WTC11 (cell line): ENCODE data around the gene MED19. TPM values are rescaled to one million over a fixed set of nuclear protein-coding genes. Genes with fewer than 3 reads are reported as not detected.

Experiments
- ATAC-seq: fragments of 200-7000 bp; cut with Tn5 transposase; 2 replicates; pipeline ENCODE4 v1.10.0; 2021; ENCODE audit warnings: mild to moderate bottlenecking, moderate library complexity
- CTCF ChIA-PET: fragments of 300-600 bp; sonication (Branson Sonifier 250); formaldehyde crosslinking; loops from one replicate; lab custom pipeline; 2021; ENCODE audit warnings: antibody characterized with exemption; lab: Charles Lee
- POLR2A ChIA-PET: fragments of 350-600 bp; sonication (Branson Sonifier 250); formaldehyde crosslinking; loops from one replicate; lab custom pipeline; 2021; ENCODE audit warnings: antibody characterized with exemption; lab: Charles Lee
- DNase-seq: peaks from one replicate; pipeline ENCODE4 v3.0.0; 2021; ENCODE audit warnings: low spot score
- H3K27ac Mint-ChIP-seq: 2 replicates; pipeline ENCODE4 v1.8.0; 2021; ENCODE audit warnings: mixed read lengths
- H3K27me3 Mint-ChIP-seq: 2 replicates; pipeline ENCODE4 v1.8.0; 2021; ENCODE audit warnings: low read depth, mild to moderate bottlenecking, moderate library complexity, mixed read lengths
- H3K36me3 Mint-ChIP-seq: 2 replicates; pipeline ENCODE4 v1.8.0; 2021; ENCODE audit warnings: mixed read lengths
- H3K4me1 Mint-ChIP-seq: 2 replicates; pipeline ENCODE4 v1.8.0; 2022; ENCODE audit warnings: mixed read lengths
- H3K4me3 Mint-ChIP-seq: 2 replicates; pipeline ENCODE4 v1.8.0; 2021; ENCODE audit warnings: mild to moderate bottlenecking, moderate library complexity, mixed read lengths
- H3K9me3 Mint-ChIP-seq: 2 replicates; pipeline ENCODE4 v1.8.0; 2021; ENCODE audit warnings: mixed read lengths
- ATF1 ChIP-seq: sonication (generic); formaldehyde crosslinking; IDR thresholded peaks from 2 replicates; pipeline ENCODE4 v1.8.1; 2023; ENCODE audit warnings: mild to moderate bottlenecking, moderate library complexity, missing genetic modification reagents
- ELF4 ChIP-seq: sonication (generic); formaldehyde crosslinking; IDR thresholded peaks from 2 replicates; pipeline ENCODE4 v1.8.1; 2022; ENCODE audit warnings: low read depth, mild to moderate bottlenecking, moderate library complexity, missing genetic modification reagents
- GABPB1 ChIP-seq: sonication (generic); formaldehyde crosslinking; IDR thresholded peaks from 2 replicates; pipeline ENCODE4 v1.8.1; 2023; ENCODE audit warnings: mild to moderate bottlenecking, missing genetic modification reagents
- GTF2I ChIP-seq: fragments of 250-450 bp; sonication (Bioruptor Pico); conservative IDR thresholded peaks from 2 replicates; pipeline ENCODE4 v1.4.0; 2021; ENCODE audit warnings: mild to moderate bottlenecking
- OVOL2 ChIP-seq: fragments of 250-450 bp; sonication (Bioruptor Pico); IDR thresholded peaks from 2 replicates; pipeline ENCODE4 v1.9.0; 2021; ENCODE audit warnings: mild to moderate bottlenecking, borderline replicate concordance
- PRRX2 ChIP-seq: fragments of 250-450 bp; sonication (Bioruptor Pico); IDR thresholded peaks from 2 replicates; pipeline ENCODE4 v1.8.0; 2021; ENCODE audit warnings: mild to moderate bottlenecking
- TCF7 ChIP-seq: sonication (generic); formaldehyde crosslinking; IDR thresholded peaks from 2 replicates; pipeline ENCODE4 v1.8.0; 2022; ENCODE audit warnings: mild to moderate bottlenecking, low read depth, missing genetic modification reagents, moderate library complexity
- ZNF232 ChIP-seq: sonication (generic); formaldehyde crosslinking; IDR thresholded peaks from 2 replicates; pipeline ENCODE4 v1.8.0; 2022; ENCODE audit warnings: mild to moderate bottlenecking, missing genetic modification reagents
- ZNF263 ChIP-seq: sonication (generic); formaldehyde crosslinking; IDR thresholded peaks from 2 replicates; pipeline ENCODE4 v1.8.1; 2022; ENCODE audit warnings: low read depth, mild to moderate bottlenecking, moderate library complexity, missing genetic modification reagents
- ZNF396 ChIP-seq: fragments of 250-450 bp; sonication (Bioruptor Pico); IDR thresholded peaks from 2 replicates; pipeline ENCODE4 v1.8.0; 2021; ENCODE audit warnings: mild to moderate bottlenecking, moderate library complexity, borderline replicate concordance
- total RNA-seq: library from RNA; stranded (reverse); gene quantifications from 3 replicates; pipeline ENCODE4 v1.2.3, GENCODE V29; 2021
- TF ChIP-seq, protein P1 (sequence below): sonication (generic); formaldehyde crosslinking; IDR thresholded peaks from 2 replicates; pipeline ENCODE4 v1.8.1; 2023; ENCODE audit warnings: mild to moderate bottlenecking, missing genetic modification reagents
- TF ChIP-seq, protein P2 (sequence below): sonication (generic); formaldehyde crosslinking; IDR thresholded peaks from 2 replicates; pipeline ENCODE4 v1.8.1; 2023; ENCODE audit warnings: mild to moderate bottlenecking, missing genetic modification reagents, moderate library complexity
- TF ChIP-seq, protein P3 (sequence below): sonication (generic); formaldehyde crosslinking; IDR thresholded peaks from 2 replicates; pipeline ENCODE4 v1.8.0; 2023; ENCODE audit warnings: missing genetic modification reagents, mild to moderate bottlenecking, borderline replicate concordance
- TF ChIP-seq, protein P4 (sequence below): fragments of 250-450 bp; sonication (Bioruptor Pico); IDR thresholded peaks from 2 replicates; pipeline ENCODE4 v1.9.0; 2021; ENCODE audit warnings: mild to moderate bottlenecking, borderline replicate concordance
- TF ChIP-seq, protein P5 (sequence below): sonication (generic); formaldehyde crosslinking; IDR thresholded peaks from 2 replicates; pipeline ENCODE4 v1.8.0; 2022; ENCODE audit warnings: missing genetic modification reagents

MED19 gene
- total RNA-seq, 1 experiment from 2014 or later: 19.1 TPM

DNA sequence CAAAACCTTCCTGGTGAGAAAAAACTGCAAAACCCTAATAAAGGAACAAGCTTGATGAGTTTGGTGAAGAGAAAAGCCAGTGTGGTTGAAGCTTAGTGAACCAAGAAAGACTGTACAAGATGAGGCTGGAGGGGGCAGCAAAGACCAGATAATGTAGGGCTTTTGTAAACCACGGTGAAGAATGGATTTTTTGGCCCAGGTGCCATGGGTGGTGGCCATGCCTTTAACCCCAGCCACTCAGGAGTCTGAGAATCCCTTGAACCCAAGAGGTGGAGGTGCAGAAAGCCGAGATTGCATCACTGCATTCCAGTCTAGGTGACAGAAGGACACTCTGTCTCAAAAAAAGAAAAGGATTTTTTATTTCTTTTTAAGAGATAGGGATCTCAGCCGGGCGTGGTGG, 49.1 kb downstream of the MED19 start:
- Mint-ChIP-seq H3K27ac (0 out of 2 replicates have a peak overlapping the region, but pooled peaks have one; percentile 19), H3K27me3 (no peaks in the 10 kb centered on the region), H3K4me1 (peaks cover 8% of the 10 kb centered on the region), H3K9me3 (no peaks in the 10 kb centered on the region), H3K36me3 (peaks cover 28% of the 10 kb centered on the region), H3K4me3 (no peak overlapping the region)
- DNase-seq (no peak), ATAC-seq (no peak)
- ChIA-PET POLR2A (interaction anchor here (0.6 kb wide), 1 partner anchor 135 kb away, joined by 5 read pairs; no protein-coding TSS in a partner anchor), CTCF (interaction anchor here (0.8 to 1.4 kb wide), 7 partner anchors 11 to 138 kb away, joined by 3 to 6 read pairs (median 4); no protein-coding TSS in a partner anchor)
- TF ChIP-seq, protein P1, sequence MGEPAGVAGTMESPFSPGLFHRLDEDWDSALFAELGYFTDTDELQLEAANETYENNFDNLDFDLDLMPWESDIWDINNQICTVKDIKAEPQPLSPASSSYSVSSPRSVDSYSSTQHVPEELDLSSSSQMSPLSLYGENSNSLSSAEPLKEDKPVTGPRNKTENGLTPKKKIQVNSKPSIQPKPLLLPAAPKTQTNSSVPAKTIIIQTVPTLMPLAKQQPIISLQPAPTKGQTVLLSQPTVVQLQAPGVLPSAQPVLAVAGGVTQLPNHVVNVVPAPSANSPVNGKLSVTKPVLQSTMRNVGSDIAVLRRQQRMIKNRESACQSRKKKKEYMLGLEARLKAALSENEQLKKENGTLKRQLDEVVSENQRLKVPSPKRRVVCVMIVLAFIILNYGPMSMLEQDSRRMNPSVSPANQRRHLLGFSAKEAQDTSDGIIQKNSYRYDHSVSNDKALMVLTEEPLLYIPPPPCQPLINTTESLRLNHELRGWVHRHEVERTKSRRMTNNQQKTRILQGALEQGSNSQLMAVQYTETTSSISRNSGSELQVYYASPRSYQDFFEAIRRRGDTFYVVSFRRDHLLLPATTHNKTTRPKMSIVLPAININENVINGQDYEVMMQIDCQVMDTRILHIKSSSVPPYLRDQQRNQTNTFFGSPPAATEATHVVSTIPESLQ (CRISPR knock-in tag): no peak
- TF ChIP-seq TCF7: no peak
- TF ChIP-seq PRRX2 (CRISPR knock-in tag): no peak
- no peak for TF ChIP-seq ATF1 (CRISPR knock-in tag)

DNA sequence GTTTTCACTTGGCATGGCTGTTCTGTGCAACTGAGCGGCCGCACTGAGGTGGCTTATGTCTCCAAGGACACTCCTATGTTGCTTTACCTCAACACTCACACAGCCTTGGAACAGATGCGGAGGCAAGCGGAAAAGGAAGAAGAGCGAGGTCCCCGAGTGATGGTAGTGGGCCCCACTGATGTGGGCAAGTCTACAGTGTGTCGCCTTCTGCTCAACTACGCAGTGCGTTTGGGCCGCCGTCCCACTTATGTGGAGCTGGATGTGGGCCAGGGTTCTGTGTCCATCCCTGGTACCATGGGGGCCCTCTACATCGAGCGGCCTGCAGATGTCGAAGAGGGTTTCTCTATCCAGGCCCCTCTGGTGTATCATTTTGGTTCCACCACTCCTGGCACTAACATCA, 52.3 kb downstream of the MED19 start:
- DNase-seq (no peak), ATAC-seq (no peak)
- Mint-ChIP-seq H3K27ac (no peak overlapping the region), H3K9me3 (no peaks in the 10 kb centered on the region), H3K36me3 (peaks cover 28% of the 10 kb centered on the region), H3K4me1 (peaks cover 8% of the 10 kb centered on the region), H3K27me3 (peaks cover 21% of the 10 kb centered on the region), H3K4me3 (0 out of 2 replicates have a peak overlapping the region, but pooled peaks have one; percentile 33)
- TF ChIP-seq GABPB1 (CRISPR knock-in tag): no peak
- no peak for TF ChIP-seq ZNF263 (CRISPR knock-in tag)
- TF ChIP-seq ELF4 (CRISPR knock-in tag): no peak
- TF ChIP-seq PRRX2 (CRISPR knock-in tag): no peak
- TF ChIP-seq ZNF396 (CRISPR knock-in tag): no peak
- TF ChIP-seq ZNF232: no peak
- TF ChIP-seq GTF2I (CRISPR knock-in tag): no peak
- TF ChIP-seq, protein P2, sequence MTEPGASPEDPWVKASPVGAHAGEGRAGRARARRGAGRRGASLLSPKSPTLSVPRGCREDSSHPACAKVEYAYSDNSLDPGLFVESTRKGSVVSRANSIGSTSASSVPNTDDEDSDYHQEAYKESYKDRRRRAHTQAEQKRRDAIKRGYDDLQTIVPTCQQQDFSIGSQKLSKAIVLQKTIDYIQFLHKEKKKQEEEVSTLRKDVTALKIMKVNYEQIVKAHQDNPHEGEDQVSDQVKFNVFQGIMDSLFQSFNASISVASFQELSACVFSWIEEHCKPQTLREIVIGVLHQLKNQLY (CRISPR knock-in tag): no peak
- TF ChIP-seq, protein P3, sequence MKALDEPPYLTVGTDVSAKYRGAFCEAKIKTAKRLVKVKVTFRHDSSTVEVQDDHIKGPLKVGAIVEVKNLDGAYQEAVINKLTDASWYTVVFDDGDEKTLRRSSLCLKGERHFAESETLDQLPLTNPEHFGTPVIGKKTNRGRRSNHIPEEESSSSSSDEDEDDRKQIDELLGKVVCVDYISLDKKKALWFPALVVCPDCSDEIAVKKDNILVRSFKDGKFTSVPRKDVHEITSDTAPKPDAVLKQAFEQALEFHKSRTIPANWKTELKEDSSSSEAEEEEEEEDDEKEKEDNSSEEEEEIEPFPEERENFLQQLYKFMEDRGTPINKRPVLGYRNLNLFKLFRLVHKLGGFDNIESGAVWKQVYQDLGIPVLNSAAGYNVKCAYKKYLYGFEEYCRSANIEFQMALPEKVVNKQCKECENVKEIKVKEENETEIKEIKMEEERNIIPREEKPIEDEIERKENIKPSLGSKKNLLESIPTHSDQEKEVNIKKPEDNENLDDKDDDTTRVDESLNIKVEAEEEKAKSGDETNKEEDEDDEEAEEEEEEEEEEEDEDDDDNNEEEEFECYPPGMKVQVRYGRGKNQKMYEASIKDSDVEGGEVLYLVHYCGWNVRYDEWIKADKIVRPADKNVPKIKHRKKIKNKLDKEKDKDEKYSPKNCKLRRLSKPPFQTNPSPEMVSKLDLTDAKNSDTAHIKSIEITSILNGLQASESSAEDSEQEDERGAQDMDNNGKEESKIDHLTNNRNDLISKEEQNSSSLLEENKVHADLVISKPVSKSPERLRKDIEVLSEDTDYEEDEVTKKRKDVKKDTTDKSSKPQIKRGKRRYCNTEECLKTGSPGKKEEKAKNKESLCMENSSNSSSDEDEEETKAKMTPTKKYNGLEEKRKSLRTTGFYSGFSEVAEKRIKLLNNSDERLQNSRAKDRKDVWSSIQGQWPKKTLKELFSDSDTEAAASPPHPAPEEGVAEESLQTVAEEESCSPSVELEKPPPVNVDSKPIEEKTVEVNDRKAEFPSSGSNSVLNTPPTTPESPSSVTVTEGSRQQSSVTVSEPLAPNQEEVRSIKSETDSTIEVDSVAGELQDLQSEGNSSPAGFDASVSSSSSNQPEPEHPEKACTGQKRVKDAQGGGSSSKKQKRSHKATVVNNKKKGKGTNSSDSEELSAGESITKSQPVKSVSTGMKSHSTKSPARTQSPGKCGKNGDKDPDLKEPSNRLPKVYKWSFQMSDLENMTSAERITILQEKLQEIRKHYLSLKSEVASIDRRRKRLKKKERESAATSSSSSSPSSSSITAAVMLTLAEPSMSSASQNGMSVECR (CRISPR knock-in tag): no peak
- TF ChIP-seq, protein P4, sequence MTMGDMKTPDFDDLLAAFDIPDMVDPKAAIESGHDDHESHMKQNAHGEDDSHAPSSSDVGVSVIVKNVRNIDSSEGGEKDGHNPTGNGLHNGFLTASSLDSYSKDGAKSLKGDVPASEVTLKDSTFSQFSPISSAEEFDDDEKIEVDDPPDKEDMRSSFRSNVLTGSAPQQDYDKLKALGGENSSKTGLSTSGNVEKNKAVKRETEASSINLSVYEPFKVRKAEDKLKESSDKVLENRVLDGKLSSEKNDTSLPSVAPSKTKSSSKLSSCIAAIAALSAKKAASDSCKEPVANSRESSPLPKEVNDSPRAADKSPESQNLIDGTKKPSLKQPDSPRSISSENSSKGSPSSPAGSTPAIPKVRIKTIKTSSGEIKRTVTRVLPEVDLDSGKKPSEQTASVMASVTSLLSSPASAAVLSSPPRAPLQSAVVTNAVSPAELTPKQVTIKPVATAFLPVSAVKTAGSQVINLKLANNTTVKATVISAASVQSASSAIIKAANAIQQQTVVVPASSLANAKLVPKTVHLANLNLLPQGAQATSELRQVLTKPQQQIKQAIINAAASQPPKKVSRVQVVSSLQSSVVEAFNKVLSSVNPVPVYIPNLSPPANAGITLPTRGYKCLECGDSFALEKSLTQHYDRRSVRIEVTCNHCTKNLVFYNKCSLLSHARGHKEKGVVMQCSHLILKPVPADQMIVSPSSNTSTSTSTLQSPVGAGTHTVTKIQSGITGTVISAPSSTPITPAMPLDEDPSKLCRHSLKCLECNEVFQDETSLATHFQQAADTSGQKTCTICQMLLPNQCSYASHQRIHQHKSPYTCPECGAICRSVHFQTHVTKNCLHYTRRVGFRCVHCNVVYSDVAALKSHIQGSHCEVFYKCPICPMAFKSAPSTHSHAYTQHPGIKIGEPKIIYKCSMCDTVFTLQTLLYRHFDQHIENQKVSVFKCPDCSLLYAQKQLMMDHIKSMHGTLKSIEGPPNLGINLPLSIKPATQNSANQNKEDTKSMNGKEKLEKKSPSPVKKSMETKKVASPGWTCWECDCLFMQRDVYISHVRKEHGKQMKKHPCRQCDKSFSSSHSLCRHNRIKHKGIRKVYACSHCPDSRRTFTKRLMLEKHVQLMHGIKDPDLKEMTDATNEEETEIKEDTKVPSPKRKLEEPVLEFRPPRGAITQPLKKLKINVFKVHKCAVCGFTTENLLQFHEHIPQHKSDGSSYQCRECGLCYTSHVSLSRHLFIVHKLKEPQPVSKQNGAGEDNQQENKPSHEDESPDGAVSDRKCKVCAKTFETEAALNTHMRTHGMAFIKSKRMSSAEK (CRISPR knock-in tag): no peak
- TF ChIP-seq, protein P5, sequence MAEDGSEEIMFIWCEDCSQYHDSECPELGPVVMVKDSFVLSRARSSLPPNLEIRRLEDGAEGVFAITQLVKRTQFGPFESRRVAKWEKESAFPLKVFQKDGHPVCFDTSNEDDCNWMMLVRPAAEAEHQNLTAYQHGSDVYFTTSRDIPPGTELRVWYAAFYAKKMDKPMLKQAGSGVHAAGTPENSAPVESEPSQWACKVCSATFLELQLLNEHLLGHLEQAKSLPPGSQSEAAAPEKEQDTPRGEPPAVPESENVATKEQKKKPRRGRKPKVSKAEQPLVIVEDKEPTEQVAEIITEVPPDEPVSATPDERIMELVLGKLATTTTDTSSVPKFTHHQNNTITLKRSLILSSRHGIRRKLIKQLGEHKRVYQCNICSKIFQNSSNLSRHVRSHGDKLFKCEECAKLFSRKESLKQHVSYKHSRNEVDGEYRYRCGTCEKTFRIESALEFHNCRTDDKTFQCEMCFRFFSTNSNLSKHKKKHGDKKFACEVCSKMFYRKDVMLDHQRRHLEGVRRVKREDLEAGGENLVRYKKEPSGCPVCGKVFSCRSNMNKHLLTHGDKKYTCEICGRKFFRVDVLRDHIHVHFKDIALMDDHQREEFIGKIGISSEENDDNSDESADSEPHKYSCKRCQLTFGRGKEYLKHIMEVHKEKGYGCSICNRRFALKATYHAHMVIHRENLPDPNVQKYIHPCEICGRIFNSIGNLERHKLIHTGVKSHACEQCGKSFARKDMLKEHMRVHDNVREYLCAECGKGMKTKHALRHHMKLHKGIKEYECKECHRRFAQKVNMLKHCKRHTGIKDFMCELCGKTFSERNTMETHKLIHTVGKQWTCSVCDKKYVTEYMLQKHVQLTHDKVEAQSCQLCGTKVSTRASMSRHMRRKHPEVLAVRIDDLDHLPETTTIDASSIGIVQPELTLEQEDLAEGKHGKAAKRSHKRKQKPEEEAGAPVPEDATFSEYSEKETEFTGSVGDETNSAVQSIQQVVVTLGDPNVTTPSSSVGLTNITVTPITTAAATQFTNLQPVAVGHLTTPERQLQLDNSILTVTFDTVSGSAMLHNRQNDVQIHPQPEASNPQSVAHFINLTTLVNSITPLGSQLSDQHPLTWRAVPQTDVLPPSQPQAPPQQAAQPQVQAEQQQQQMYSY (CRISPR knock-in tag): no peak
- TF ChIP-seq OVOL2 (CRISPR knock-in tag): no peak
- CTCF ChIA-PET: no interaction called here
- POLR2A ChIA-PET: interaction anchor here (1.0 kb wide), 1 partner anchor 12 kb away, joined by 3 read pairs; no protein-coding TSS in a partner anchor
